NCI-H1436 treated with DMSO at 0.1 percent for 48 hours (cell line): Measurements from ENCODE around the gene TCF25.
A peak's percentile ranks its signal among the peaks of the same experiment; 100 is the strongest.
"Not testable (repeated sequence)": the region's sequence is repeated elsewhere in the genome, so short reads cannot be mapped to it uniquely, and the experiment has no call there.

ENCODE experiments used
- DNase-seq: peaks from one replicate; lab custom pipeline; 2025; lab: John Stamatoyannopoulos, UW

The TCF25 gene, protein sequence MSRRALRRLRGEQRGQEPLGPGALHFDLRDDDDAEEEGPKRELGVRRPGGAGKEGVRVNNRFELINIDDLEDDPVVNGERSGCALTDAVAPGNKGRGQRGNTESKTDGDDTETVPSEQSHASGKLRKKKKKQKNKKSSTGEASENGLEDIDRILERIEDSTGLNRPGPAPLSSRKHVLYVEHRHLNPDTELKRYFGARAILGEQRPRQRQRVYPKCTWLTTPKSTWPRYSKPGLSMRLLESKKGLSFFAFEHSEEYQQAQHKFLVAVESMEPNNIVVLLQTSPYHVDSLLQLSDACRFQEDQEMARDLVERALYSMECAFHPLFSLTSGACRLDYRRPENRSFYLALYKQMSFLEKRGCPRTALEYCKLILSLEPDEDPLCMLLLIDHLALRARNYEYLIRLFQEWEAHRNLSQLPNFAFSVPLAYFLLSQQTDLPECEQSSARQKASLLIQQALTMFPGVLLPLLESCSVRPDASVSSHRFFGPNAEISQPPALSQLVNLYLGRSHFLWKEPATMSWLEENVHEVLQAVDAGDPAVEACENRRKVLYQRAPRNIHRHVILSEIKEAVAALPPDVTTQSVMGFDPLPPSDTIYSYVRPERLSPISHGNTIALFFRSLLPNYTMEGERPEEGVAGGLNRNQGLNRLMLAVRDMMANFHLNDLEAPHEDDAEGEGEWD

DNA sequence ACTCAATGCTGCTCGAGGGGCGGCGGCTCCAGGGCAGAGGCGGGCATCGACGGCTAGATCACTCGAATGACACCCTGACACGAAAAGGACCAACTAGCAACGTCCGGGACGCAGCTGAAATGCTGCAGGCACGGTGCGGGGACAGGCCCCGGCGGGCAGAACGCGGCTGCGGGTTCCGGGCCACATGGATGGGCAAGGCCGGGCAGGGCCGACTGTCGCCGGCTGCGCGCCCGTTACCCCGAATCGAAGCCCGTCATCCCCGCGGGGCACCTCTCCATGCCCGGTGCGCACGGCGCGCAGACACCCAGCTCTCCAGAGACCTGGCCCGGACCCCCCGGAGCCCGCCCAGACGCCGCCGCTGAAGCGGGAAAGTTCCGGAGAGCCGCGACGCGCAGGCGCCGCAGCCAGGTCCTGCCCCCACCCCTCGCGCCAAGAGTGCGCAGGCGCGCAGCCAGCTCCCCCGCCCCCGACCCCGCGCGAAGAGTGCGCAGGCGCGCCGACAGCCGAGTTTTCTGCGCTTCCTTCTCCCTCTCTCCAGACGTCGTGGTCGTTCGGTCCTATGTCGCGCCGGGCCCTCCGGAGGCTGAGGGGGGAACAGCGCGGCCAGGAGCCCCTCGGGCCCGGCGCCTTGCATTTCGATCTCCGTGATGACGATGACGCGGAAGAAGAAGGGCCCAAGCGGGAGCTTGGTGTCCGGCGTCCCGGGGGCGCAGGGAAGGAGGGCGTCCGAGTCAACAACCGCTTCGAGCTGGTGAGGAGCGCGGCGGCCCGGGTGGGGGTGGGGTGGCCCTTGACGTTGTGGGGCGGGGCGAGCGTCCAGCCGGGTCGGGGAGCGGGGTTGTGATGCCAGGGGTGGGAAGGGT lies at the start of gene TCF25:
Gene TCF25, plus strand, starts transcription at position 484 of the 863 bp plus-strand sequence. Its CDS starts 76 bp downstream, at position 560.
- peak; percentile 34 for DNase-seq

DNA sequence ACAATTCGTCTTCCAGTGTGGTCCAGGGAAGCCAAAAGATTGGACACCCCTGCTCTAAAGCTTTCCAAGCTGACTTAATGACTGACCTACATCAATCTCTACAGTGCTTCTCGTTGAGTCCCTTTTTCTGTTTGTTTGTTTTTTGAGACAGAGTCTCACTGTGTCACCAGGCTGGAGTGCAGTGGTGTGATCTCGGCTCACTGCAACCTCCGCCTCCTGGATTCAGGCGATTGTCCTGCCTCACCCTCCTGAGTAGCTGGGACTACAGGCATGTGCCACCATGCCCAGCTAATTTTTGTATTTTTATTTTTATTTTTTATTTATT lies 49.6 kb upstream of the TCF25 start:
- not testable (repeated sequence) for DNase-seq

DNA sequence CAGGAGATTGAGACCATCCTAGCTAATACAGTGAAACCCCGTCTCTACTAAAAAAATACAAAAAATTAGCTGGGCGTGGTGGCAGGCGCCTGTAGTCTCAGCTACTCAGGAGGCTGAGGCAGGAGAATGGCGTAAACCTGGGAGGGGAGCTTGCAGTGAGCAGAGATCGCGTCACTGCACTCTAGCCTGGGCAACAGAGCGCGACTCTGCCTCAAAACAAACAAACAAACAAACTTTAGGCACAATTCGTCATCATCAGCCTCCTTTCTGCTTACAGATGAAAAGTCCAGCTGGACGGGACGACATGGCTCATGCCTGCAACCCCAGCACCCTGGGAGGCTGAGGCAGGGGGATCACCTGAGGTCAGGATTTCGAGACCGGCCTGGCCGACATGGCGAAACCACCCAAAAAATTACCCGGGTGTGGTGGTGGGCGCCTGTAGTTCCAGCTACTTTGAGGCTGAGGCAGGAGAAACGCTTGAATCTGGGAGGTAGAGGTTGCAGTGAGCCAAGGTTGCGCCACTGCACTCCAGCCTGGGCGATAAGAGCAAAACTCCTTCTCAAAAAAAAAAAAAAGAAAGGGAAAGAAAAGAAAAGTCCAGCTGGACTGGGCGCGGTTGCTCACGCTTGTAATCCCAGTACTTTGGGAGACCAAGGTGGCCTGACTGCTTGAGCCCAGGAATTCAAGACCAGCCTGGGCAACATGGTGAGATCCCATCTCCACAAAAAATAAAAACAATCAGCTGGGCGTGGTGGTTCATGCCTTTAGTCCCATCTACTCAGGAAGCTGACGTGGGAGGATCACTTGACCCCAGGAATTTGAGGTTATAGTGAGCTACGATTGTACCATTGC lies 46.6 kb upstream of the TCF25 start:
- no peak for DNase-seq

DNA sequence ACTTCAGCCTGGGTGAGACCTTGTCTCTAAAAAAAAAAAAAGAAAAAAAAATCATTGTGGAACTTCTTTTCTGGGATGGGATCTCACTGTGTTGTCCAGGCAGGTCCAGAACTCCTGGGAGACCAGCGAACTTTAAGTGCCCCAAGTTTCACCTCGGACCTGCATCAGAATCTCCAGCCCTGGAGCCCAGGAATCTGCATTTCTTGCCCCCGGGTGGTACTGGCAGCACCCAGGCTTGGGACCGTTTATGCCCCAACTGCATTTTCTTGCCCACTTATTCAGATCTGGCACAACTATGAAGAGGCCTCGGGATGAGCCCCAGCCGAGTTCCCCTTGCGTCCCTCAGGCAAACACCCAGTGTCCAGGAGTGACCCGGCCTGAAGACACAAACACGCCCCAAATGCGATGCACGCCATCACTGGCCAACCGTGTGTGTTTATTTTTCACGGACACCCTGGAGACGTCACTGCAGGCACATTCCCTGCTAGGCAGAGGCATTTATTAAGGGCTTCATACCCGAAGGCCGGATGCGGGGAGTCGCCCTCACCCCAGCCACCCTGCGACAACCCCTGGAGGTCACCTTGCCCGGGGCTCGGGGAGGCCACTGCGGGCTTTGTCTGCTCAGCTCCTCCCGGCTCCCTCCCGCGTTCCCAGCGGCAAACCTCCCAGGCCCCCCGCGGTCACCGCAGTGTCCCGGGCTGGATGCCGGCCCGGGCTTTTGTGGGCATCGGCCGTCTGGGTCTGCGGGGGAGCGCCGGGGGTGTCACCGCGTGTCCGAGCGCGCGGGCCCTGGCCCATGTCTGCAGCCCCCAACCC lies 45.8 kb upstream of the TCF25 start:
- DNase-seq = no peak

DNA sequence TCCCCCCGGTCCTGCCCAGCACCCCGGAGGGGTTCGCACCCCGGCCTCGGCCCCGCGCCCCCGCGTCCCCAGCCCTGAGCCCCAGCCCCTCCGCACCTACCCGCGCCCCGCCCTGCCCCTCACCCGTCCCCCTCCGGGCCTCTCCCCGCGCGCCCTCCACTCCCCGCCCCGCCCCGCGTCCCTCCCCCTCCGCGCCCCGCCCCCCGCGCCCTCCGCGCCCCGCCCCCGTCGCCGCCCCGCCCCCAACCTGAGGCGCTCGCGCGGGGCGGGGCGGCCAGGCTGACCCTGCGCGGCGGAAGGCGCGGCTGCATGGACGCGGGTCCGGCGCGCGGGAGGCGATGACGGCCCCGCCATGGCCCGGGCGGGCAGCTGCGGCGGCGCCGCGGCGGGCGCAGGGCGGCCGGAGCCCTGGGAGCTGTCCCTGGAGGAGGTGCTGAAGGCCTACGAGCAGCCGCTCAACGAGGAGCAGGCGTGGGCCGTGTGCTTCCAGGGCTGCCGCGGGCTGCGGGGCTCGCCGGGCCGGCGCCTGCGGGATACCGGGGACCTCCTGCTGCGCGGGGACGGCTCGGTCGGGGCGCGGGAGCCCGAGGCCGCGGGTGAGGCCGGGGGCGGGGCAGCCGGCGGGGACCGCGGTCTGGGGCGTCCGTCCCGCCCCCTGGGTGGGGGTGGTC lies 45.1 kb upstream of the TCF25 start, which contains the start of gene SPIRE2:
Gene SPIRE2, plus strand, starts transcription at position 277 of the 671 bp plus-strand sequence. Its CDS starts 76 bp downstream, at position 353.
- DNase-seq = no peak

DNA sequence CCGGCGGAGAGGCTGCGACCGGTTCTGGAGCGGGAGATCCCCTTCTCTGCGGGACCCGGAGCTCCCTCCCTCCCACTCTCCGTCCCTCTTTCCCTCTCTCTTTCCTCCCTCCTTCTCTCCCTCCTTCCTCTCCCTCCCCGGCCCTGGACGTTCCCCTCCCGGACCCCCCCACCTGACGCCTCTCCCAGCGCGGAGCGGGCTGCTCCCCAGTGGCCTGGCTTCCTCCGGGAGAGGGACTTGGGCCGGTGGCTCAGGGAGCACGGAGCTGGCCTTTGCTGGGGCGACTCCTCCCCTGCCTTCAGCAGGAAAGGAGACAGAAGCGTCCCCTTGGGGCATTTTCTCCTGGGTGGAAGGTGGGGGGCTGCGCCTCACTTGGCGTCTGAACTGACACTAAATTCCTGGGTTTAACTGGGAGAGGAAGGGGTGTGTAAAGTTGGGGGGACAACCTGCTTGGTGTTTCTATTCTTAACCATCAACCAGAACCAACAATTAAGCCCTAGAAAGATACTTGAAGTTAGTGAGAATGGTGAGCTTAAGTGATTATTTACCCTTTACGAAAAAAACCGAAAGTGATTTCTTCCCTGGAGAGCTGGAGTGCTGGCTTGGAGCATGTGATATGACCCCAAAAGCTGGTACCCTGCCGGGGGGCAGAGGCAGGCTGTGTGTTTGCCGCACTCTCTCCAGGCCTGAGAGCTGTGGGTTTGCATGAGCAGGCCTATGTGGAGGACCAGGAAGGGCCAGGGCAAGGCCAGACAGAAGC lies 44.3 kb upstream of the TCF25 start:
- no peak for DNase-seq

DNA sequence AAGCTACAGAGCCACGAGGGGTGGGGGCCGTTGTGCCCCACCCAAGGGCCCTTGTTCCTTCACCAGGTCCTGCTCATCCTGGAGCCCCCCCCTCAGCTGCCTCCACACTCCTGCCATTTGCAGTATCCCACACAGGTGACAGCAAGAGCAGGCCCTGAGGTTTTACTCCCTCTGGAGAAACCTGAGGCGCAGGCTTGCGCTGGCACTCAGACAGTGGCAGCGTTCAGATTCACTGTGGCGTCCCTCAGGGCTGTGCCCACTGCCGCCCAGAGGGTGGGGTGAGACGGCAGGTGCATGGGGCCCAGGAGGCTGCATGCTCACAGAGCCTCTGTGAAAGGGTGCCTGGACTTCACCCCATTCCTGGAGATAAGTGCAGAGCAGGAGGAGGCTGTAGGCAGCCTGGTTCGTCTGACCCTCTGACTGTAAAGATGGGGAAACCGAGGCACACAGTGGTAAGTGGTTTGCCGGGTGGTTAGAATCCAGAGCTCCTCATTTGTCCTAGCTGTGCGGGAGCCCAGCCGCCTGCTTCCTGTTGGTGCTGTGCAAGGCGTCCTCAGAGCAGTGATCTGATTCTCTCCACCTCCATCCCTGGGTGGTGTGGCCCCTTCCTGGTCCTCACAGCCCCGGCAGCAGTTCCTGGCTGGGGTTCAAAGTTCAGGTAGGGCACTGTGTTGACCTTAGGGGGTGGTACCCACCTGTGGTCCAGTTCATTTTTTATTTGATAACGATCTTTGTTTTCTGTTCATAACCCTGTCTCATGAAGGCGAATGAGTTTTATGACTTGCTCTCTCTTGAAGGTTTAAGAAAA lies 43.6 kb upstream of the TCF25 start:
- no peak for DNase-seq

DNA sequence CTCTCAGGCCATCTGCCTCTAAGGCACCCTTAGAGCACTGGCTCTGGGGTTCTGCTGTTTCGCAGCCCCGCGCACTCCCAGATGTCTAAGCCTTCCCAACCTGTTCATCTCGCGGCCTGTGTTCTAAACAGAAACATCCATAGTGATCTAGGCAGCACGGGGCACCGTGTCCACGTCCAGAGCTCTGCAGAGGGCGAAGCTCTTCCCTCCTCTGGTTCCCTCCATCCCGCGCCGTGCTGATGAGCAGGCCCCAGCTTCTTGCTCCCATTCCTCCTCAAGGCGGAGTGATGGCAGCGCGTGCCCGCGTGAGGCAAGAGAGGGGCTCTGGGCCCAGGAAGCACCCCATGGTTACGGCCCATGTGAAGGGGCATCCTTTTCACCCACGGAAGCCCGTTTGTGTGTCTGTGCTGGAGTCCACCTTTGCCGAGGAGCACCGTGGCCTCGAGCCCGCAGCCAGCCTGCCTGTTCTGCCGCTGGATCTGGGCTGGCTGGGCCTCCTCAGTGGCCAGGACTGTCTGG lies 41.5 kb upstream of the TCF25 start:
- no peak for DNase-seq

DNA sequence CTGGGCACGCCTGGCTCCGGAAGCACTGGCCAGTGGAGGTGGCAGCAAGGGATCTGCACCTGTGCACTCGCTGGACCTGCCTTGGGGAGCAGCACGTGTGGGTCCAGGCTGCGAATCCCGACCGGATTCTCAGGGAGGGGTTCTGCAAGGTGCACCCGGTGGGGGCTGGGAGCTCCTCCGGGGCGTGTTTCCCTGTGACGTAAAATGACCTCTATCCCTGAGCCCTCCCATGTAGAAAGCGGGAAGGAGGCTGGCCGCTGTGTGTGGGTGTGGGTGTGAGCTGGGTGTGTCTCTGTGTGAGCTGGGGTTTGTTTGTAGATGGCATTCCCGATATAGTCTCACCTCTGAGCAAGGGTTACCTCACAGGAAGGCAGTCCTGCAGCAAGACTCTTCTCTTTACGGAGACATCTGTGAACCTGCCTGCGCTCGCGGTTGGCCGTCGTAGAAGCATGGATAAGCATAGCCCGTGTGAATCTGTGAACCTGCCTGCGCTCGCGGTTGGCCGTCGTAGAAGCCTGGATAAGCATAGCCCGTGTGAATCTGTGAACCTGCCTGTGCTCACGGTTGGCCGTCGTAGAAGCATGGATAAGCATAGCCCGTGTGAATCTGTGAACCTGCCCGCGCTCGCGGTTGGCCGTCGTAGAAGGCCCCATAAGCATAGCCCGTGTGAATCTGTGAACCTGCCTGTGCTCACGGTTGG lies 39.6 kb upstream of the TCF25 start:
- not testable (repeated sequence) for DNase-seq

DNA sequence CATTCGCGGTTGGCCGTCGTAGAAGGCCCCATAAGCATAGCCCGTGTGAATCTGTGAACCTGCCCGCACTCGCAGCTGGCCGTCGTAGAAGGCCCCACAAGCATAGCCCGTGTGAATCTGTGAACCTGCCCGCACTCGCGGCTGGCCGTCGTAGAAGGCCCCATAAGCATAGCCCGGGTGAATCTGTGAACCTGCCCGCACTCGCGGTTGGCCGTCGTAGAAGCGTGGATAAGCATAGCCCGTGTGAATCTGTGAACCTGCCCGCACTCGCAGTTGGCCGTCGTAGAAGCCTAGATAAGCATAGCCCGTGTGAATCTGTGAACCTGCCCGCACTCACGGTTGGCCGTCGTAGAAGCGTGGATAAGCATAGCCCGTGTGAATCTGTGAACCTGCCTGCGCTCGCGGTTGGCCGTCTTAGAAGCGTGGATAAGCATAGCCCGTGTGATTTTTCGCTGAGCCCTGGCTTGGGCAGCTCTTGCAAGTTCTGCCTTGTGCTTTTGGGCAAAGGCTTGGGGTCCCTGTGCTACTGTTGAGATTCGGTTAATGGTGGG lies 38.5 kb upstream of the TCF25 start:
- DNase-seq = not testable (repeated sequence)

DNA sequence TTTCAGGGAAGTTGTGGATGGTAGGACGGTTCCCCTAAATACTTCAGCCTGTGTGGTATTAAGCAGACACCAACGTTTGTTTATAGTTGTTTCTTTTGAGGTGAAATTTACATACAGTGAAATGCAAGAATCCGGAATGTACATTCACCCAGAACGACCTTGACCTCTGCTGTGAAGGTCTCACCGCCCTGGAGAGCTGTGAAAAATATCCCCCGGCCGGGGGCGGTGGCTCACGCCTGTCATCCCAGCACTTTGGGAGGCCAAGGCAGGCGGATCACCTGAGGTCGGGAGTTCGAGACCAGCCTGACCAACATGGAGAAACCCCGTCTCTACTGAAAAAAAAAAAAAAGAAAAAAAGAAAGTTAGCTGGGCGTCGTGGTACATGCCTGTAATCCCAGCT lies 36.9 kb upstream of the TCF25 start:
- not testable (repeated sequence) for DNase-seq

DNA sequence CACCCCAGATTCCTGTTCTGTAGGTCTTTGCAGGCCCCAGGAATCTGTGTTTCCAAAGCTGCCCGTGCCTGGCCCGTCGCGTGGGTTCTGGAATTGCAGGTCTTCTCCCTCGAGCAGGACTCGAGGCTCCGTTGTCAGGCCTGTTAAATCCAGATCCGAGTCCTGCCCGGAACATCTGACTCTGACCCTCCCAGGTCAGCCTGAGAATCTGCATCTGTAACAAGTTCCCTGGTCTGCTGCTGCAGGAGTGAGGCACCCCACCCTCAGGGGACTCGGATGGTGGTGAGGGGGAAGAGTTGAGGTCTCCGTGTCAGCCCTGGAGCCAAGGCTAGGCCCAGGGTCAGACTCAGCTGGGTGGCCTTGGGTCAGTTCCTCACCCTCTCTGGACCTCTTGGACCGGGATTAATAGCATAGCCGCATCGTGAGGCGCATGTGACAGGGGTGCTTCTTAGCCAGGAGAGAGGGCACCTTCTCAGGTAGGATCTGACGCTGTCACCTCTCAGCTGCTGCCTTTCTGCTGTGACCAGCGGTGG lies 36.3 kb upstream of the TCF25 start:
- DNase-seq = no peak

DNA sequence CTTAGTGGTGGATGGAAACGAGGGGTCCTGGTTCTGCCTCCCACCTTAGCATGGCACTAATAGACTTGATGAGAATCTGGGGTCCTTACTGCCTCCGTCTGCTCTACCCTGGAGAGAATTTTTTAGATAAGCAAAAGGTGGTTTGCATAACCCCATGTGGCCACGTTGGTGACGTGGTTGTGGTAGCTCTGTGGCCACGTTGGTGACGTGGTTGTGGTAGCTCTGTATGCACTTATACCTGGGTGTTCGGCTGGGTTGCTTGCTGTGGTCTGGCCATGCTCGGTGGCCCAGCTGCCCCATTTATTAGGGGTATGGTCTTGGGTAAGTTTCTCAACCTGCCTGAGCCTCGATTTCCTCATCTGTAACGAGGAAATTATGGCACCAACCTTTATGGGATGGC lies 32.1 kb upstream of the TCF25 start:
- no peak for DNase-seq

DNA sequence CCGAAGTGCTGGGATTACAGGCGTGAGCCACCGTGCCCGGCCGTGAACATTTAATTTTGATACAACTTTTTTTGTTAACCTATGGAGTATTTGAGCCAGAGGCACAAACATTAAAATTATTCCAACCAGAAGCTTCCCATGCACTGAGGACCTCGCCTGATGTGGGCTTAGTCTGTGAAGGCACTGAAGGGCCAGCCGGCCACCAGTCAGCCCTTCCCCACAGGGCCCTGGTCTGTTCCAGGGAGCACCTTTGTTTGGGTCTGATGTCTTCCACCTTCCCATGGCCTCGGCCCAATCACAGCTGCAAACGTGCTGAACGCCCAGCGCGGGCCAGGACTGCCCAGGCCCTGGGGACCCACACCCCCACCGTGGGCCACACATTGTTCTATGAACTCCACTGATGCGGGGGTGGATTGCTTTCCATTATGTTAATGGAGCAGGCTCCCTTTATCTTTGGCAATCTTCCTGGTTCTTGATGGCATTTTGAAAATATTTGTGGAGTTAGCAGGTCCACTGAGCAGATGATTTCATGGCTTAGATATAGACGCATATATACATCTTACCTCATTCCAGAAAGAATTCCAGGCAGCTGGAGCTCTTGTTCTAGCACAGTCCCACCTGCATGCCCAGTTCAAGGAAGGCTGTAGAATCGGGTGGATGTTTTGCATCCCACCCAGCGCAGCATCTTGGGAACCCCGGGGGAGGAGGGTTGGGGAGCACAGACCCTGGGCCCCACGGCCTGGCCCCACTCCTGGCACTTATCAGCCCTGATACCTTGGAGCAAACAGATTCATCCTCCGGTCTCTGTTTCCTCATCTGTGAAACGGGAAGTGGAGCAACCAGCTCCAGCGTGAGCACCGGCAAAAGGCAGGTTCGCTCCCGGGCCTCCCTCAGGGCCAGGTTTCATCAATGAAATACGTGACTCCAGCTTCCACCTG lies 30.7 kb upstream of the TCF25 start:
- DNase-seq = no peak

DNA sequence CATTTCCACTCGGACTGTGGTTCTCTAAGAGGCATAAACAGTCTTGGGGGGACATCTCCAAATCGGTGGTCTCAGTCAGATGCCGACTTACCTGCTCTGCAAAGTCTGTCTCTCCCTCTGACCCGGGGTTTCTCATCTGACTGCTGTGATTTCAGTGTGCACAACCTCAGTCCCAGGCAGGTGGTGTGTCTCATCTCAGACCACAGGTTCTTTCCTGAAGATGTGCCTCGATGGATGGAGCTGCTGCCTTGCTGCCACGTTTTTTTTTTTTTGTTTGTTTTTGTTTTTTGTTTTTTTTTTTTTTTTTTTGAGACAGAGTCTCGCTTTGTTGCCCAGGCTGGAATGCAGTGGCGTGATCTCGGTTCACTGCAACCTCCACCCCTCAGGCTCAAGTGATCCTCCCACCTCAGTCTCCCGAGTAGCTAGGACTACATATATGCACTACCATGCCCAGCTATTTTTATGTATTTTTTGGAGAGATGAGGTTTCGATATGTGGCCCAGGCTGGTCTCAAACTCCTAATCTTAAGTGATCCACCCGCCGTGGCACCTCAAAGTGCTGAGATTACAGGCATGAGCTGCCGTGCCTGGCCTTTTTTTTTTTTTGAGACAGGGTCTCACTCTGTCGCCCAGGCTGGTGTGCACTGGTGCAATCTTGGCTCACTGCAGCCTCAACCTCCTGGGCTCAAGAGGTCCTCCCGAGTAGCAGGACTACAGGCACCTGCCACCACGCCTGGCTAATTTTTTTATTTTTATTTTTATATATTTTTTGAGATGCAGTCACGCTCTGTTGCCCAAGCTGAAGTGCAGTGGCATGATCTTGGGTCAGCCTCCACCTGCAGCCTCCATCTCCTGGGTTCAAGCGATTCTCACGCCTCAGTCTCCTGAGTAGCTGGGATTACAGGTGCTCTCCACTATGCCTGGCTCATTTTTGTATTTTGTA lies 29.7 kb upstream of the TCF25 start:
- DNase-seq = no peak
